Forelimb muscle (tissue), 1 donor: ENCODE measurements around the gene CEACAM19. TPM values are rescaled to one million over a fixed set of nuclear protein-coding genes. Genes with fewer than 3 reads are reported as not detected.

Experiments
- DNase-seq: peaks from one replicate; pipeline ENCODE4 v3.0.0-alpha.2; 2013; ENCODE audit warnings: low read depth
- polyA plus RNA-seq: library from polyadenylated mRNA; unstranded; fragments of 120-200 nt; gene quantifications from one replicate; pipeline ENCODE4 v1.2.1, GENCODE V29; 2013; ENCODE audit not compliant: insufficient read length

The CEACAM19 gene
- polyA plus RNA-seq, 1 donor, result 8.0 TPM

- no peak for DNase-seq
Measured at GRCh38 chr19:44722131-44723121, 51.1 kb downstream of the CEACAM19 start.

GRCh38 chr19:44723299-44723951 is 52.1 kb downstream of the CEACAM19 start:
- no peak for DNase-seq

- no peak for DNase-seq
Measured at GRCh38 chr19:44723952-44724319, 52.7 kb downstream of the CEACAM19 start.

- DNase-seq, result no peak
Measured at GRCh38 chr19:44725251-44725650, 54.0 kb downstream of the CEACAM19 start.

GRCh38 chr19:44725684-44726083 is 54.4 kb downstream of the CEACAM19 start:
- no peak for DNase-seq

- DNase-seq, result no peak
Measured at GRCh38 chr19:44726465-44726864, 55.2 kb downstream of the CEACAM19 start.

GRCh38 chr19:44728178-44728577 is 56.9 kb downstream of the CEACAM19 start:
- no peak for DNase-seq

GRCh38 chr19:44729516-44730033 is 58.3 kb downstream of the CEACAM19 start:
- no peak for DNase-seq

- DNase-seq, result no peak
Measured at GRCh38 chr19:44731081-44731480, 59.8 kb downstream of the CEACAM19 start.

- no peak for DNase-seq
Measured at GRCh38 chr19:44731622-44732021, 60.3 kb downstream of the CEACAM19 start.

GRCh38 chr19:44732235-44733014 is 61.1 kb downstream of the CEACAM19 start:
- DNase-seq, result no peak

Other genes with a start within 250 kb of the CEACAM19 start
- 4.8 TPM for gene ZNF229, start 223.0 kb upstream of the CEACAM19 start, polyA plus RNA-seq
- 6.4 TPM for gene ZNF180, start 171.0 kb upstream of the CEACAM19 start, polyA plus RNA-seq
- gene CEACAM20, start 141.8 kb upstream of the CEACAM19 start, polyA plus RNA-seq, result not detected
- not detected for gene IGSF23, start 57.9 kb upstream of the CEACAM19 start, polyA plus RNA-seq
- 19.6 TPM for gene PVR, start 27.6 kb upstream of the CEACAM19 start, polyA plus RNA-seq
- gene CEACAM16, start 27.7 kb downstream of the CEACAM19 start, polyA plus RNA-seq, result 0.37 TPM
- 11.6 TPM for gene BCL3, start 77.2 kb downstream of the CEACAM19 start, polyA plus RNA-seq
- not detected for gene CBLC, start 106.4 kb downstream of the CEACAM19 start, polyA plus RNA-seq
- gene BCAM, start 137.6 kb downstream of the CEACAM19 start, polyA plus RNA-seq, result 201 TPM
- gene NECTIN2, start 174.8 kb downstream of the CEACAM19 start, polyA plus RNA-seq, result 44.1 TPM
- gene TOMM40, start 219.8 kb downstream of the CEACAM19 start, polyA plus RNA-seq, result 35.1 TPM
- gene APOE, start 234.3 kb downstream of the CEACAM19 start, polyA plus RNA-seq, result 41.6 TPM
- 19.6 TPM for gene APOC1, start 243.1 kb downstream of the CEACAM19 start, polyA plus RNA-seq